Astrocyte of the cerebellum (primary cell): ENCODE data around the gene NPPA.
A peak's percentile ranks its signal among the peaks of the same experiment; 100 is the strongest.

Experiments used
- DNase-seq: peaks from one replicate; pipeline ENCODE4 v3.0.0-alpha.2; 2011; ENCODE audit warnings: low read depth
- H3K4me3 ChIP-seq: 2 replicates; pipeline ENCODE4 v1.5.1; 2011; ENCODE audit warnings: mild to moderate bottlenecking, low read depth, low read length, moderate library complexity
- in situ Hi-C: cut with HindIII; loops from 2 replicates; pipeline ENCODE4 v1.10.0; 2017; ENCODE audit warnings: low sequenced_read_pairs
- TF ChIP-seq, protein P1 (sequence below): IDR thresholded peaks from 2 replicates; pipeline ENCODE4 v1.5.1; 2012; ENCODE audit warnings: low read length, low read depth, moderate library complexity, mild to moderate bottlenecking; ENCODE audit errors: missing control alignments

The NPPA gene

DNA sequence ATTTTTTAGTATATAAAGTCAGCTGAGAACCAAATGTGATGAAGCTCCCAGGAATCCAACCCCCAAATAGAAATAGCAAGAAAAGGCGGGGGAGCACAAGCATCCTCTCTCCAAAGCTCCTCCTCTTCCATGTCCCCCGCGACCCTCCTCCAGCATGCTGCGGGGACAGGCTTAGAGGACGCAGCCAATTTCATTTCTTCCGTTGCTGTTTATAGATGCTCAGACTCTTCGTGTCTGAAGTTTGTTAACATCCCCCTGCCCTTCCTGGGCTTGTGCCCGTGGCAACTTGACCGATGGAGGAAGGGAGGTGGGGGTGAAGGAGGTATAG lies 754 bp upstream of the NPPA start:
- no peak for DNase-seq
- no peak overlapping the region for H3K4me3 ChIP-seq
- TF ChIP-seq, protein P1, sequence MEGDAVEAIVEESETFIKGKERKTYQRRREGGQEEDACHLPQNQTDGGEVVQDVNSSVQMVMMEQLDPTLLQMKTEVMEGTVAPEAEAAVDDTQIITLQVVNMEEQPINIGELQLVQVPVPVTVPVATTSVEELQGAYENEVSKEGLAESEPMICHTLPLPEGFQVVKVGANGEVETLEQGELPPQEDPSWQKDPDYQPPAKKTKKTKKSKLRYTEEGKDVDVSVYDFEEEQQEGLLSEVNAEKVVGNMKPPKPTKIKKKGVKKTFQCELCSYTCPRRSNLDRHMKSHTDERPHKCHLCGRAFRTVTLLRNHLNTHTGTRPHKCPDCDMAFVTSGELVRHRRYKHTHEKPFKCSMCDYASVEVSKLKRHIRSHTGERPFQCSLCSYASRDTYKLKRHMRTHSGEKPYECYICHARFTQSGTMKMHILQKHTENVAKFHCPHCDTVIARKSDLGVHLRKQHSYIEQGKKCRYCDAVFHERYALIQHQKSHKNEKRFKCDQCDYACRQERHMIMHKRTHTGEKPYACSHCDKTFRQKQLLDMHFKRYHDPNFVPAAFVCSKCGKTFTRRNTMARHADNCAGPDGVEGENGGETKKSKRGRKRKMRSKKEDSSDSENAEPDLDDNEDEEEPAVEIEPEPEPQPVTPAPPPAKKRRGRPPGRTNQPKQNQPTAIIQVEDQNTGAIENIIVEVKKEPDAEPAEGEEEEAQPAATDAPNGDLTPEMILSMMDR = no peak
- in situ Hi-C loops = no loop called here

DNA sequence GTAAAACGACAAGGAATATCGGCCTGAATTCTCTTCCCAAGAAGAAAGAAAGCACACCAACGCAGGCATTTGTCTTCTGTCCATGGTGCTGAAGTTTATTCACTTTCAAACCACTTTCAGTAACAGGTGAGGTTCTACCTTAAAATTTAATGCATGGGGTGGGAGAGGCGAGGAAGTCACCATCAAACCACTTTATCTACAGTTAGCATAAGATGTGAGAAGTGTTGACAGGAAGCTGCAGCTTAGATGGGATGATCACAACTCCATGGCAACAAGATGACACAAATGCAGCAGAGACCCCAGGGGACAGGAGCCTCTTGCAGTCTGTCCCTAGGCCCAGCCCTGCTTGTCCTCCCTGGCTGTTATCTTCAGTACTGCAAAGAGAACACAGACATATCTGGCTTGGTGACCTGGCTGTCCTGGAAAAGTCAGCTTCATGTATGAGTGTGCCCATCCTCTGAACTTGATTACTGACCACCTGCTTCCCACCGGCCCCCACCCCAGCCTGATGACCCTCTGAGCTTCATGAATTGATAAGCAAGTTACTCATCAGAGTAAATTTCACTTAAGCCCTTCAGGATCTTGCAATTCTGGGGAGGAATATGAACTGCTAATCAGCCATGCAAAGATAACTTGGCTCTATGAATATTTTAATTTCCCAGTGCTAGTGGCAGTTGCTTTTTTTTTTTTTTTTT lies 1.8 kb downstream of the NPPA start:
- peak; percentile 22 for DNase-seq
- TF ChIP-seq, protein P1 = no peak
- in situ Hi-C loops = no loop called here
- H3K4me3 ChIP-seq = no peak overlapping the region

DNA sequence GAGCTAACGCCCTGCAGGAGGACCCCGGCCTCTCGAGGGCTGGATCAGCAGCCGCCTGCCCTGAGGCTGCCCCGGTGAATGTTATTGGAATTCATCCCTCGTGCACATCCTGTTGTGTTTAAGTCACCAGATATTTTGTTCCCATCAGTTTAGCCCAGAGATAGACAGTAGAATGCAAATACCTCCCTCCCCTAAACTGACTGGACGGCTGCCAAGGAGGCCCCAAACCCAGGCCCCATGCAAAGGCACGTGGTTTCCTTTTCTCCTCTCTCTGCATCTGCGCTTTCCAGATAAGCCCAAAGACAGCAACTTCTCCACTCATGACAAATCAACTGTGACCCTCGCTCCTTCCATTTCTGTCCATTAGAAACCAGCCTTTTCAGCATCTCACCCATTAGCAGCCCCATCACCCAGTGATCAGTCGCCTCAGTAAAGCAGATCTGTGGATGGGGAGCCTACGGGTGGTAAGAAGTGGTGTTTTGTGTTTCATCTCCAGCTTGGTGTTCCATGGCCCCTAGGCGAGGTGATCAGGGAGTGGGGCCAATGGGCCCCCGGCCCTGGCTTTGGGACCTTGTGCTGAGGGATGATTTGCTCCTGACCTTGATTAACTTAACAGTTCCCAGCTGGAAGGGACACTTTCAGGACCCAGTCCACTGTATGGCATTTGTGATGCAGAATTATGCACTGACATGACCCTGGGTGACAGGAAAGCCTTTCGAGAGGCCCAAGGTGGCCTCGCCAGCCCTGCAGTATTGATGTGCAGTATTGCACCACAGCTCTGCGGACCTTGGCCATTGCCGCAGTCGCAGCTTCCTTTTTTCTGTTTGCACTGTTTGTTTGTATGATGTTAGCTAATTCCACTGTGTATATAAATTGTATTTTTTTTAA lies 5.2 kb downstream of the NPPA start:
- in situ Hi-C loops = no loop called here
- no peak for DNase-seq
- TF ChIP-seq, protein P1 = no peak
- no peak overlapping the region for H3K4me3 ChIP-seq

DNA sequence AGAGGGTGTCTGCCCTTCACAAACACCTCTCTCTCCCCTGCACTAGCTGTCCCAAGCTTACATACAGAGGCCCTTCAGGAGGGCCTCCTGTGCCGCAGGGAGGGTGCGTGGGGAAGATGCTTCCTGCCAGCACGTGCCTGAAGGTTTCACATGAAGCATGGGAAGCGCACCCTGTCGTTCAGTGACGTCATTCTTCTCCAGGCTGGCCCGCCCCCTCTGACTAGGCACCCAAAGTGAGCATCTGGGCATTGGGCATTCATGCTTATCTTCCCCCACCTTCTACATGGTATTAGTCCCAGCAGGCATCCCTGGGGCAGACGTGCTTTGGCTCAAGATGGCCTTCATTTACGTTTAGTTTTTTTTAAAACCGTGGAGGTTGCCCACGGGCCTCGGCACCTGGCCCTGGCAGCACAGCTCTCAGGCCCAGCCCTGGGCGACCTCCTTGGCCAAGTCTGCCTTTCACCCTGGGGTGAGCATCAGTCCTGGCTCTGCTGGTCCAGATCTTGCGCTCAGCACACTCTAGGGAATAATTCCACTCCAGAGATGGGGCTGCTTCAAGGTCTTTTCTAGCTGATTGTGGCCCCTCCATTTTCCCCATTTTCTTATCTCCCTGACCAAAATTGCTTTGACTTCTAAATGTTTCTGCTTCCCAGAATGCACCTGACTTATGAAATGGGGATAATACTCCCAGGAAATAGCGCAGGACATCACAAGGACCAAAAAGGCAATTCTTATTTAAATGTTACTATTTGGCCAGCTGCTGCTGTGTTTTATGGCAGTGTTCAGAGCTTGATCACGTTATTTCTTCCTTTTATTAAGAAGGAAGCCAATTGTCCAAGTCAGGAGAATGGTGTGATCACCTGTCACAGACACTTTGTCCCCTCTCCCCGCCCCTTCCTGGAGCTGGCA lies 6.1 kb downstream of the NPPA start:
- no peak overlapping the region for H3K4me3 ChIP-seq
- DNase-seq = no peak
- in situ Hi-C loops = no loop called here
- TF ChIP-seq, protein P1 = no peak

DNA sequence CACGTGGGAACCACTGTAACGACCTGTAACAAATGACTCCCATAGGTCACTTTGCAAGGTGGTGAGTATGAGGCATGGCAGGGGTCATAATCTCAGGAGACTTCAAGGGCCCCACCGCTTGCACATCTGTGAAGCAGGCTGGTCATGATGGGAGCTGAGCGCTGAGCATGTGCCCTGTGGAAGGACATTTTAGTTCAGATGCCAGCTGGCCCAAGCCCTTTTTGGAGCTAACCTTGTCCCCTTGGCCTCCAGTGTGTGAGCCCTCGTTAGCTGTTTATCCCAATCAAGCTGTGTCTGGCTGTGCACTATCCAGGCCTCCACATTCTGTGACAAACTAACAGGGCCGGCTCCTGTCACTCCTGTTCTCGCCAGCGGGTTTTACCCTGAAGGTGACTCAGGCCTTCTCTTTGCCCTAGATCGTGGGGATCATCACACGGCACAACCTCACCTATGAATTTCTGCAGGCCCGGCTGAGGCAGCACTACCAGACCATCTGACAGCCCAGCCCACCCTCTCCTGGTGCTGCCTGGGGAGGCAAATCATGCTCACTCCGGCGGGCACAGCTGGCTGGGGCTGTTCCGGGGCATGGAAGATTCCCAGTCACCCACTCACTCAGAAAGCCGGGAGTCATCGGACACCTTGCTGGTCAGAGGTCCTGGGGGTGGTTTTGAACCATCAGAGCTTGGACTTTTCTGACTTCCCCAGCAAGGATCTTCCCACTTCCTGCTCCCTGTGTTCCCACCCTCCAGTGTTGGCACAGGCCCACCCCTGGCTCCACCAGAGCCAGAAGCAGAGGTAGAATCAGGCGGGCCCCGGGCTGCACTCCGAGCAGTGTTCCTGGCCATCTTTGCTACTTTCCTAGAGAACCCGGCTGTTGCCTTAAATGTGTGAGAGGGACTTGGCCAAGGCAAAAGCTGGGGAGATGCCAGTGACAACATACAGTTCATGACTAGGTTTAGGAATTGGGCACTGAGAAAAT lies 7.6 kb downstream of the NPPA start:
- no peak for DNase-seq
- in situ Hi-C loops = no loop called here
- no peak overlapping the region for H3K4me3 ChIP-seq
- TF ChIP-seq, protein P1 = no peak
